ENCODE data around the gene LRFN5.
"Not testable (repeated sequence)": the region's sequence is repeated elsewhere in the genome, so short reads cannot be mapped to it uniquely, and the experiment has no call there.

LRFN5 gene

DNA sequence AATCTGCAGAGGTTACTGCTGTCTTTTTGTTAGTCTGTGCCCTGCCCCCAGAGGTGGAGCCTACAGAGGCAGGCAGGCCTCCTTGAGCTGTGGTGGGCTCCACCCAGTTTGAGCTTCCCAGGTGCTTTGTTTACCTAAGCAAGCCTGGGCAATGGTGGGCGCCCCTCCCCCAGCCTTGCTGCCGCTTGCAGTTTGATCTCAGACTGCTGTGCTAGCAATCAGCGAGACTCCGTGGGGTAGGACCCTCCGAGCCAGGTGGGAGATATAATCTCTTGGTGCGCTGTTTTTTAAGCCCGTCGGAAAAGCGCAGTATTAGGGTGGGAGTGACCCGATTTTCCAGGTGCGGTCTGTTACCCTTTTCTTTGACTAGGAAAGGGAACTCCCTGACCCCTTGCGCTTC, 304.5 kb downstream of the LRFN5 start:
- not testable (repeated sequence) for DNase-seq

DNA sequence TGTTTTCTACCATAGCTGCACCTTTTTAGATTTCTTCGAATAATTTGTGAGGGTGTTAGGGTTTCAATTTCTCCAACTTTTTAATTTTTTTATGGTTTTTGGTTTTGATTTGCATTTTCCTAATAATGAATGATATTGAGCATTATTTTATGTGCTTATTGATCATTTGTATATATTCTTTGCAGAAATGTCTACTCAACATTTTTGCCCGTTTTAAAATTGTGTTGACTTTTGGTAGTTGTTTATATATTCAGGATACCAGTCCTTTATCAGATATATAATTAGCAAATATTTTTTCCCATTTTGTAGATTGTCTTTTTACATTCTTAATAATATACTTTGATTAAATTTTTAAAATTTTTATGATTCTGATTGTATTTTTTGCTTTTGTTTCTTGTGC, 306.7 kb downstream of the LRFN5 start:
- DNase-seq = no peak

DNA sequence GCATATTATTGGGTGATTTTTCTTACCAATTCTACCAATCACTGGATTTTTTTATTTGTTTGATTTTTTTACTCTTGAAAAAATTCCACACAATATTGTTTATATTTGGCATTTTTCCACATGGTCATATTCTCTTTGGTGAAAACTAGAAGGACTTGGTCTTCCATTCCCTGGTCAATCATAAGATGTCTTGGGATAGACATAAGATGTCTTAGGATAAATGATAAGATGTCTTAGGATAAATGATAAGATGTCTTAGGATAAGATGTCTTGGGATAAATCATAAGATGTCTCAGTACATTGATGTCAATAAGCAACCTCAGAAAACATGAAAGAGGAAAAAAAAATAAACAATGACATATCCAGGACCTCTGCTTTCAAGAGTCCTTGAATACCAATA, 309.1 kb downstream of the LRFN5 start:
- no peak for DNase-seq

DNA sequence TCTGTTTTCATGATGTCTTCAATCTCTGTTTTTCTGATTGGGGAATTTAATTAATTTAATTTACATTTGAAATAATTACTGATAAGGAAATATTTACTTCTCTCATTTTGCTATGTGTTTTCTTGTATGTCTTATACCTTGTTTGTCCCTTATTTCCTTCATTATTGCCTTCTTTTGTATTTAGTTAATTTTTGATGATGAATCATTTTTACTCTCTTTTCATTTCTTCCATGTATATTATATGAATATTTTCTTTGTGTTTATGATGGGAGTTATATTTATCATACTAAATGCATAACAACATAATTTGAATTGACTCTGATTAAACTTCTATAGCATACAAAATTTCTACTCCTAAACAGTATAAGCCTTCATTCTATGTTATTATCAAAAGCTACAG, 309.6 kb downstream of the LRFN5 start:
- DNase-seq = no peak

DNA sequence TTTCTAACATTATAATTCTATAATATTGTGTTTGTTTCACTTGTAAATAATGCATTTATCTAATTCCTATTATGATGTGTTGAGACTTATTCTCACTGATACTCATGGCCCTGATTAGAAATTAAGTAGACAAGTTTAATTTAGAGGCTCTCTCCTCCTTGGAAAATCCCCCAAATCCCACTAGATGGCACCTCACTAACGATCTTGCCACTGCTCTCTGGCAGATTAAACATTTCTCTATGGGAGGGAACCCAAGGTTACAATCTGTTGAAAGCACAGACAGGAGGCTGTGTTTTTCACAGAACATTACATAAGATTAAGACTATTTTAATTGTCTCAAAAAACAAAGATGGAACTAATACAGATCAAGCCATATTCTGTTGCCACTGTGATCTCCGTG, 318.7 kb downstream of the LRFN5 start:
- DNase-seq = no peak

DNA sequence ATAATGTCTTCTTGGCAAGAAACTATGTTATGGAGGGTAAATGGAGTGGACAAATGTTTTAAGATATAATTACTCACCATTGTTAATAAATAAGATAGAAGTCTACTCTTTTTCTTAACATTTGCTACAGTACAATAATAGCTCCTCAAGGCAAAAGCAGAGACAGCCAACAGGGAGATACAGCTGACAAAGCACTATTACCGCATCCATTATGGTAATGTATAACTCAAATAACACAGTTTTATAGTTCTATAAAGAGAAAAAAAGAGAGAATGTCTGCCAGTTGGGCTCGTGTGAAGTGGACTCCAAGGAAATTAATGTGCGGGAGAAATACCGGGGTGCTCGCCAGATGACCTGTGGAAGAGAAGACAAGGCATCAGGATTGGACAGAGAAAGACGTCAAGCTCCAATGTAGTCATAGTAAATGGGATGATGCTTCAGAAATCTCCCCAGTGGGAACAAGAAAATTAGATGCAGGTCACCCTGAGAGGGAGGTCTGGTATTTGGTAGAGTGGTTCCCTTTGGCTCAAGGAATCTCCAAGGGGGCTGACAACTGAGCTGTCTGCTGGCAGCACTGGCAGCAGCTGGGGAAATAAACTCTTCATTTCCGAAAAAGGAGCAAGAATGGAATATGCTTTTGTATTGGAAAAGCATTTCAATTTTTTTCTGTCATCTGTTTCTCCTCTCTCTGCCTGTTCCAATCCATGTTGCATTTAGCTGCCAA, 343.9 kb downstream of the LRFN5 start:
- no peak for DNase-seq
